Stimulated activated CD4-positive, alpha-beta T cell treated with anti-CD3 and anti-CD28 coated beads, TNF-alpha, amount 100 ng/mL, for 24 hours (primary cell): ENCODE measurements around the gene SPDL1.
"Not testable (repeated sequence)": the region's sequence is repeated elsewhere in the genome, so short reads cannot be mapped to it uniquely, and the experiment has no call there.

Experiments
- DNase-seq, 3 experiments: peaks; one replicate each; pipeline ENCODE4 v3.0.0-alpha.2; 2020; ENCODE audit warnings: low read depth in 3 of 3

The SPDL1 gene

DNA sequence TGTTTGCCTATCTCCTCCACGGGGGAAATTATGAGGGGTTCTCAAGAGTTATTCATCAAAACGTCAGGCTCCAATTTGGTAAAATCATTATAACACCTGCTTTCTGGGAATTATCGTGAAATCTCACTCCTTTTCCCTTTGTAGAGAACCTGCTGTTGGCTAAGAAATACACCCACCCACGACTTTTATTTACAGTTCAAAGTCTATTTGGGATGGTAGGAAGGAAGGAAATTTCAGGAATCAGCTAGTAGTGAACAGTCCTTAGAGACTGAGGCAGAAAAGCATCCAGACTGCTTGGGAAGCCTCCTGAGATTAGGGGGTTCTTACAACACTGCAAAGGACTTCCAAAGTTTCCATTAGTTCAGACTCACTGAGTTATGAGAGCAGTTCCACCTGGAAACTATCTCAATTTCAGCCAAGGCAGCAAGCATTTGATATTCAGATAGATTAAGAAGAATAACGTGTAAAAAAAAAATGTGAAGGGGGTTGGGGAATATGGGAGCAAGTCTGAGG lies 9.4 kb upstream of the SPDL1 start:
- DNase-seq = no peak

DNA sequence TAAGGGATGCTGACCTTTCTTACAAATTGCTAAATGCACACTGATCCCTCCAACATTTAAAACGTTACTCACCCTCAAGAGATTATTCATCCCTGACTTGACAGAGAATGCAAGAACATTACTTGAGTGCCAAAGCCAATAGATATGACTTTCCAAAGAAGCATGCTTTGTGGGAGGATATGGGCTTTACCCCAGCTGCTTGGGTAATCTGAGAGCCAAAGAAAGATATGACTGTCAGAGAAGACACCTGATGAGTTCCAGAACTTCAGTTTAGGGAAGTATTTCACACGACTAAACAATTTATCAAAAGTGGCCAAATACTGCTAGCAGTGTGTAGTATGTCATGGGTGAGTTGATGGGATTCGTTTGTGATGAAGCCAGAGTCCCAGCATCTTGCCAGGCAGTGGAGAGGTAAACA lies 7.4 kb upstream of the SPDL1 start:
- DNase-seq = no peak

DNA sequence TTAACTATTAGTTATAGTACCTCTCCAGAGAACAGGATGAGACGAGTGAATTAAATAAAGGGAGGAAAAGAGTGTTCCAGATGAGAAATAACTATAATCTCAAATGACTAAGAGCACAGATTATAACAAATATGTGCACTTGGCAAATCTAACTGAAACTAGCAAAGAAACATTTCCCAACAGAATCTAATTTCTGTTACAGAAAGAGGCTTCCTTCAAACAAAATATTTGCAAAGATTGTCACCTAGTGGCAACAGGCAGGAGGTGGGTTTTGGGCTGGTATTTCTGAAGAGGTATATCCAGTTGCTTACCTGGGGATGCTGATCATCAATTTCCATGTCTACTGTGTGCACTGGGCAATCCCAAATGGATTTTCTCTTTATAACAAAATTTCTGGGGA lies 5.6 kb upstream of the SPDL1 start:
- DNase-seq = no peak

DNA sequence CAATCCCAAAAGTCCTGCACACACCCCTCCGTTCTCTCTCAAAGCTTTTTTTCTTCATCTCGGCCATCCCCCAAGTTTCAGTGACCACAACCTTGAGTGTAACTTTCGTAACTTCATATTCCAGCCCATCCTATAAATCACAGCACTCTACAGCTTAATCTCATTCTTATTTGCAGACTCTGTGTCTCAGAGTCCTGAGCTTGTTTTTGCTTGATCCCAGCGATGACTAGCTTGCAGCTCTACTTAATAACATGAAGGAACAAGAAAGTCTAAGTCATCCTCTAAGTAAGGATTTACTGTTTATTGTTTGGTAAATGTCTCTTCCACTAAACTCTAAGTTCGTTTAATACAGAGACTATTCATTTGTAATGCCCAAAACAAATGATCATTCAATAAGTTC lies 2.6 kb upstream of the SPDL1 start:
- no peak for DNase-seq

DNA sequence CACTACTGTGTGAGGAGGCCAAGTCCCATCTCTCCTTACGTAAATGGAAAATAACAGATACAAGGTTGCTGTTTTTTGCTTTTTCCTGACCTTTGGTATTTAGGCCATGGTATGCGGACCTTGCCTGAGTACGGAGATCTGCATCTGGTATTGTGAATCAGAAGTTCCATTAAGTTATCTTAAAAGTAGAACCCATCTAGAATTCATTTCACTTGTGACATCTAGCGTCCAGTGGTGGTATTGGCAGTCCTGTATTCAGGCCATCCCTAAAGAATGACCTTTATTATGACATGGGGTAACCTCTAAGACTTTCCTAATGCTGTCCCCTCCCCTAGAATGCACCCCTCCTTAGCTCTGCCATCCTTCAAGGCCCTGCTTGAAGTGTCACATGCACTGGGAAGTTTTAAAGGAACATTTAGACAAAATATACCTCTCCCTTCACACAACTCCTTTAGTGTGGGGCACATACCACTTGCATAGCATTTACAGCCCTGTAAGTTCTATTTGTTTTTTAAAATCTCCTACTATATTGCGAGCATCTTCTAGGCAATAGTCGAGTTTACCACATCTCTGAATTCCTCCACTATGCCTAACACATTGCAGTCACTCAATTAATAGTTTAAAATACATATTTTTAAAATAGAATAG lies 1.9 kb upstream of the SPDL1 start:
- peak; percentile 17 to 58 (median 49) for DNase-seq

DNA sequence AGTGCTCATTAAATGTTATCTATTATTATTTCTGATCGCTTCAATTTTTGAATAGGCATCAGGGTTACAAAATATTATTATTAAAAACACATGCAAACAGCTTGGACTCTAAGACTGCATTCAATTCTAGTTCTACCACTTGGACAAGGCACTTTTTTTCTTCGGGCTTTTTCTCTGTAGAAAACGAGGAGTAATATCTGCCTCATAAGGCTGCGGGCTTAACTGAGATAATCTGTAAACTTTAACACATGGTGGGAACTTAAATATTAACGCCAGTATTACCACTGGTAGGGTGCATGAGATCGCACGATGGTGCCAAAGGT lies 511 bp upstream of the SPDL1 start:
- no peak for DNase-seq

DNA sequence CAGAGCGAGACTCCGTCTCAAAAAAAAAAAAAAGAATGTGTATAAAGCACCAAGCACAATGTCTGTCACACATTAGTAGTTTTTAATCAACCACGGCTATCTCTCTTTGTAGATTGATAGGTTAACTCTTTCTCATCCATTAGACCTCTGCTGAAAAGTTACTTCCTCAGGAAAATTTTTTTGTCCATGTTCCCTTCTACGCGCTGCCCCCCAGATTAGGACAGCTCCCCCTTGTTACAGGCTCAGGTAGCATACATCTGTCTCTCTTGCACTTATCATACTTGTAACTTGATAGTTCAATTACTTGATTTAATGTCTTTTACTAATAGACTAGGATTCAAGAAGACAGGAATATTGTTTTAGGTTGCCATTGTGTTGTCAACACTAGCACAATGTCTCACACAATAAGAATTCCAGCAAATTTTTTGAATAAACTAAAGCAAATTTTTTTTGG lies 1.5 kb downstream of the SPDL1 start:
- DNase-seq = no peak

DNA sequence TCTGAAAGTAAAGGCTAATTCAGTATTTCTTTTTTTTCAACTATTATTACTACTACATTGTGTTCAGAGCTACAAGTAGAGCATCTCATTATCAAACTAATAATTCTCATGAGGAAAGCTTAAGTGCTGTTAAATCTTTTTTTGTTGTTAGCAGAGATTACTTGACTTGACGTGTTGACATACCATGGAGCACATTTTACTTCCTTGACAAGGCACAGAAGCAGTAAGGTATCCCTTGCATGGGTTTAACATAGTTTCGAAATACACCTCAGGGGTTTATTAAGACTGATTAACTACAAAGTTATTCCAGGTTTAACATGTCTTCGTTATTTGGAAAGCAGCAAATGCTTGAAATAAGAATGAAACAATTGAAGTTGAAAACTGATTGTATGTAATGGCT lies 7.0 kb downstream of the SPDL1 start:
- no peak for DNase-seq

DNA sequence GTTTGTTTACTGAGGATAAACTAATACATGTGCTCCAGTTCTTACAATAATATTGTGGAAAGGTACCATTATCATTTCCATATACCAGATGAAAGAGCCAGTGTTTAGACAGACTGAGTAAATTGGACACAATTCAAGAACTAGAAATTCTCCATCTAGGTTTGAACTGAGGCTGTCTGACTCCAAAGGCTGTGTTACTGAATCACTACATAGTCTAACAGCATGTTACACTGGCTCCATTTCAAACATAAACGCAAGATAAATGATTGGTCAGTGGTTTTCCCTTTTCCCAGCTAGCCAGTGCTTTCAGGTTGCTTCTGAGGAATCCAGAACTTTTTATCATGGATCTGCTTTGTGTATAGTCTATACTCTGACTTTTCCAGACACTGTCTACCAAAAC lies 8.1 kb downstream of the SPDL1 start:
- DNase-seq = no peak

DNA sequence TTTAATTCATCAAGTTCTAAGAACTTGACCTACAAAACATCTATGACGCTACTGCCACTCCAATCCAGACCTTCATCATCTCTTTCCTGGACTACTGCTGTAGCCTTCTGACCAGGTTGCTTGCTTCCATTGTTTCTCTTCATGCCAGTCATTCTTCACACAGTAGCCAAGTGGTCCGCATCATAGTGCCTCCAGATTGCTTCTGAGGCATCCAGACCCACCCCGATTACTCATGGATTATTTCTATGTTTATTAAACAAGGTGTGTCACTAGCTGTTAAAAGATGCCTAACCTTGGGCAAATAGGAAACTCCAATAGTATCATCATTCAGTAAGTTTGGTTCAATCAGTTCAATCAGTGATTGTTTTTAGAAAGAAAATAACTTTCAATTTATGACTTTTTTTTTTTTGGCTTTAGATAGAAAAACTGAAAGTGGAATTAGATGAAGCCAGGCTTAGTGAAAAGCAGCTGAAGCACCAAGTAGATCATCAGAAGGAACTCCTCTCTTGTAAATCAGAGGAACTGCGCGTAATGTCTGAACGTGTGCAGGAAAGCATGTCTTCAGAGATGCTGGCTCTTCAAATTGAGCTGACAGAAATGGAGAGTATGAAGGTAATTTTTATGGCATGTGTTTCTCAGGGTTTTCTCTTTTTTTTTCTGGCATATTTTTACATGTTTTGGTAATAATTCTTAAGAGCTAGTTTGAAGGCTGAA lies 9.5 kb downstream of the SPDL1 start:
- DNase-seq = no peak

DNA sequence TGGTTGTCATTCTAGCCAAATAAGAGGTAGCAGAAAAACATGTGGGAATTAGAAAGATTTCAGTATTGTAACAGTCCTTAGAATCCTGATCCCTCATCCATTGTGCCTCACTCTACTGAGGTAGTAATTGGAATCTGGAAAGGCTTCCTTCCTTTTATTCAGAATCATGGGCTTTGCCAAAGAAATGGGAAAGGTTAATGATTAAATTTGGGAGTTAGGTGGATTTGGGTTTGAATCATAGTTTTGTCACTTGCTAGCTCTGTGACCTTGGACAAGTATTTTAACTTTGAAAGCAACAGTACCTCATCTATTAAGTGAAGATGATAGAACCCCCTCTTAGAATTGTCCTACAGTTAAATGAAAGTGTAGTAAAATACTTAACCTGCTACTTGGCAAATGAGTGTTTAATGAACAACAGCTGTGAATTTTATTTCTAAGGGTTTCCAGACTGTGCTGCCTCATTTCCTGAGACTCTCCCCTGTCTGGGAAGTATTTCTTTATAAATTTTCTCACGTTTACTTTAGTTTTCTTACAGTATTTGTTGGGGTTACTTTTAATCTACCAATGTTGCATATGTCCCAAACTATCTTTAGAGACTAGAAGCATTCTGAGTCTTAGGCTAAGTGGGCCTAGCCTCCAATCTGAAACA lies 11.7 kb downstream of the SPDL1 start:
- DNase-seq = no peak

DNA sequence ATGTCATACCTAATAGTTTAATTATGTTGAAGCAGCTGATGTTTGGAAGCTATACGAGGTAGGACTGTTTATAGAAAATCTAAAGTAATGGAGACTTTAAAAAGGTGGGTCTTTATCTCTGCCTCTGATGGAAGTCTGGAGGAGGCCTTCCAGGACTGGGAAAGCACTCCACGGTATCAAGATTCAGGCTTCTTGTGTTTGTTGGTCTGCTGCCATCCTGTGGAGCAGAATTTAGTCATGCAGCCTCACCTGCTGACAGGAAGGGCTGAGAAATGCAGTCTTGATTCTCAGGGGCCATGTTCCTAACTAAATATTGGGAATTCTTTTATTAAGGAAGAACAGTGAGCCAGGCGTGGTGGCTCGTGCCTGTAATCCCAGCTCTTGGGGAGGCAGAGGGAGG lies 15.9 kb downstream of the SPDL1 start:
- no peak for DNase-seq

DNA sequence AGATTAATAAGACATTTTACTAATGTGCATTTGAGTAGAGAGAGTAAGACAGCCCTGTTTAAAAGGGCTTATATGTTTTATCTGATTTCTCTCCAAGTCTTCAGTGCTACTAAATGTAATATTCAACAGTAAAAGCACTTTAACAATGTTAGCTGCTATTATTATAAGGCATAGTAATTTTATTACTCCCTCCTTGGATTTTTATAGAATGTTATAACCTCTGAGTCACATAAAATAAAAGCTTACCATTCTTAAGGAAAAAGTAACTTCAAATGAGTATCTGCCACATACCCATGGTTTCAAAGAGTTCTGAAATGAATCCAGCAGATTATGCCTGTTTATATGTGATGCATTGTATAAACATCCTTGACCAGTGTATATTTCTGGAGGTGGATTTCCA lies 19.0 kb downstream of the SPDL1 start:
- DNase-seq = no peak

DNA sequence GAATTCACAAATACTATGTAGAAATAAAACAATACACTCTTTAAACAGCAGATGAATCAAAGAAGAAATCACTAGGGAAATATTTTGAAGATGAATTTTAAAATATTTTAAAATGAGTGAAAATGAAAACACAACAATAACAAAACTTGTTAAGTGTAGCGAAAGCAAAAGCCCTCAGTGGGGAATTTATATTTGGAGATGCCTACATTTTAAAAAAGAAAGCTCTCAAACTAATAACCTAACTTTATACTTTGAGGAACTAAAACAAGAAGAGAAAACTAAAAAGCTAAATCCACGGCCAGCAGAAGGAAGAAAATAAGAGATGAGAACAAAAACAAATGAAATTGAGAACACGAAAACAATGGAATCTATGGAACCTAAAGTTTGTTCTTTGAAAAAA lies 22.7 kb downstream of the SPDL1 start:
- DNase-seq = no peak

DNA sequence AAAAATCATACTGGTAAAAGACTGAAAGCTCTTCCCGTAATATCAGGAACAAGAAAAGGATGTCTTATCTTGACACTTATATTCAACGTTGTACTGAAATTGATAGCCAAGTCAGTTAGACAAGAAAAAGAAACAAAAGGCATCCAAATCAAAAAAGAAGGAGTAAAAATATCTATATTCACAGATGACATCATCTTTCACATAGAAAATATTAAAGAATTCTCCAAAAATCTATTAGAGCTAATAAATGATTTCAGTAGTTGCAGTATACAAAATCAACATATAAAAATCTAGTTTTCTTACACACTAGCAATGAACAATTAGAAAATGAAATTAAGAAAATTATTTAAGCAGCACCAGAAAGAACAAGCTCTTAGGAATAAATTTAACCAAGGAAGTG lies 24.3 kb downstream of the SPDL1 start:
- DNase-seq = no peak

DNA sequence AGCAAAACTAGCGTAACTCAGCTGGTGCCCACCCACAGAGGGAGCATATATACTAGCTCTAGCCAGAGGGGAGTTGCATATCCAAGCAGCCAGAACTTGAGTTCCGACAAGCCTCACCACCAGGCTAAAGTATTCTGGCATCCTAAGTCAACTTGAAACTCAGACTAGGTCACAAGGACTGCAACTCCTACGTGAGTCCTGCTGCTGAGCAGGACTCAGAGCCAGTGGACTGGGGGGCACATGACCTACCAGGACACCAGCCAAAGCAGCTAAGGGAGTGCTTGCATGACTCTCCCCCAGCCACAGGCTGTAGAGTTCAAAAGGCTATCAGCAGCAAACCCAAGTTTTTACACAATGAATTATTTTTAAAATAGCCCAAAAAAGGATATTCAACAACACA lies 26.1 kb downstream of the SPDL1 start:
- DNase-seq = no peak

DNA sequence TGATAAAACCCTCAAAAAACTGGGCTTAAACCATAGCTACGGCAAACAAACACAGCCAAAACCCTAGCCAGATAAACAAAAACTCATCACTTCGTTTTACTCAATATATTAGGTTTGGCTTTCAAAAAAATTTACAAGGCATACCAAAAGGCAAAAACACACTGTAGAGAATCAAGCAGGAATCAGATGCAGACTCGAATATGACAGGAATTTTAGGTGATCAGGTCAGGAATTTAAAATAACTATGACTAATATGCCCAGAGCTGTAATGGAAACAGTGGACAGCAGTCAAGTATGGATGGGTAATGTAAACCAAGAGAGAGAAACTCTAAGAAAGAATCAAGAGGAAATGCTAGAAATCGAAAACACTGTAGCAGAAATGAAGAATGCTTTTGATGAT lies 27.0 kb downstream of the SPDL1 start:
- no peak for DNase-seq

DNA sequence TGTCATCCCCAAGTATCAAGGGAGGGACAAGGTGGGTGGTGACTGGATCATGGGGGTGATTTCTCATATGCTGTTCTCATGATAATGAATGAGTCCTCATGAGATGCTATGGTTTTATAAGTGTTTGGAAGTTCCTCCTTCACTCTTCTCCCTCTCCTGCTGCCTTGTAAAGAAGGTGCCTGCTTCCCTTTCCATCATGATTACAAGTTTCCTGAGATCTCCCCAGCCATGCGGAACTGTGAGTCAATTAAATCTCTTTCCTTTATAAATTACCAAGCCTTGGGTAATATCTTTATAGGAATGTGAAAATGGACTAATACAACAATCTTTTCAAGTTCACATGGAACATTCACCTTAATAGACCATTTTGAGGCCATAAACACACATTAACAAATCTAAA lies 32.0 kb downstream of the SPDL1 start:
- no peak for DNase-seq

DNA sequence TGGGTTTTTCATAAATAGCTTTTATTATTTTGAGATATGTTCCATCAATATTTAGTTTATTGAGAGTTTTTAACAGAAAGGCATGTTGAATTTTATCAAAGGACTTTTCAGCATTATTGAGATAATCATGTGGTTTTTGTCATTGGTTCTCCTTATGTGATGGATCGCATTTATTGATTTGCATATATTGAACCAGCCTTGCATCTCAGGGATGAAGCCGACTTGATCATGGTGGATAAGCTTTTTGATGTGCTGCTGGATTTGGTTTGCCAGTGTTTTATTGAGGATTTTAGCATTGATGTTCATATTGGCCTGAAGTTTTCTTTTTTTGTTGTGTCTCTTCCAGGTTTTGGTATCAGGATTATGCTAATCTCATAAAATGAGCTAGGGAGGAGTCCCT lies 40.7 kb downstream of the SPDL1 start:
- DNase-seq = not testable (repeated sequence)

DNA sequence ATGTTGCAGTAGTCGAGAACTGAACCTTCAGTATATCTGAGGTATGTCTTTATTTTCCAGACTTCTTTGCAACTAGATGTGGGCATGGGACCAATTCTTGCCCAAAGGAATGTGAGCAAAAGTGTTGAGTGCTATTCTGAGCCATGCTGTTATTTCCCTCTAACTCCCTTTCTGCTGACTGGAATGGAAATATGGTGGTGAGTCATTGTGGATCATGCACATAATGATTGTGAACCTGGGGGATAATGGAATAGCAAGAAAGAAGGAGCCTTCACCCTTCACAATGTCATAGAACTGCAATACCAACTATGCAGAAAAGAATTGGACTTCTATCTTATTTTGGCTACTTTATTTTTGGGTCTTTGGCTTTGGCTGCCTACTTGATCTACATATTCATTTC lies 43.2 kb downstream of the SPDL1 start:
- DNase-seq = no peak

DNA sequence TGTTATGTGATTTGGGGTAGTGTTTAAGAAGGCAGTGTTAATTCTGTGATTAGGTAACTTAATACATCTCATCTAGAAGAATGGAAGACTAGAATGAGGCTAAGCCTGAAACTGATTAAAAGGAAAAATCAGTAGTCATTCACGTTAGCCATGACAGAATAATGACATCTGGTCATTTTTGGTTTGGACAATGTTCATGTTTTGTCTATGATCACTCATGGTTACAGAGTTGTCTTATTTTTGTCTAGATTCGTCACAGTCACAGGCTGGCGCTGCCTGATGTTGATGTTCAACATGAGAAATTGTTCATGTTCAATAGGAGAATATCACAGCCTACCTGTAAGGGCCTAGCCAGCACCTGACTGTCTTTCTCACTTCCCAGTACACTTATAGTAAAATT lies 44.0 kb downstream of the SPDL1 start:
- DNase-seq = no peak

DNA sequence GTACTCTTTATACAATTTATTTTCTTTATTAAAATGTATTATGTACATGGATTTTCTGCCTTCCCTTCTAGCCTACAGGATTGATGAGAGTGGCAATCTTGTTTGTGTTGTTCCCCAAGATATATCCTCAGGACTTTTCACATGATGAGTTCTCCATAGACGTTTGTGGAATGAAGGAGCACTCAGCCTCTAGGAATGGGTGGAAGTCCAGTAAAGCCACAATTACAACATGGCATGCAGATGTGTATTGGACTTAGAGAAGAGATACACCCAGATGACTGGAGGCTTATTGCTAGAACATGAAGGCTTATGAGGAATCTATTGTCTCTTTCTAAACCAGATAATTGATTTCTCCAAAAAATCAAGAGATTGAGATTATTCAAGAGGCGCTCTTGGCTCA lies 45.3 kb downstream of the SPDL1 start:
- DNase-seq = no peak

DNA sequence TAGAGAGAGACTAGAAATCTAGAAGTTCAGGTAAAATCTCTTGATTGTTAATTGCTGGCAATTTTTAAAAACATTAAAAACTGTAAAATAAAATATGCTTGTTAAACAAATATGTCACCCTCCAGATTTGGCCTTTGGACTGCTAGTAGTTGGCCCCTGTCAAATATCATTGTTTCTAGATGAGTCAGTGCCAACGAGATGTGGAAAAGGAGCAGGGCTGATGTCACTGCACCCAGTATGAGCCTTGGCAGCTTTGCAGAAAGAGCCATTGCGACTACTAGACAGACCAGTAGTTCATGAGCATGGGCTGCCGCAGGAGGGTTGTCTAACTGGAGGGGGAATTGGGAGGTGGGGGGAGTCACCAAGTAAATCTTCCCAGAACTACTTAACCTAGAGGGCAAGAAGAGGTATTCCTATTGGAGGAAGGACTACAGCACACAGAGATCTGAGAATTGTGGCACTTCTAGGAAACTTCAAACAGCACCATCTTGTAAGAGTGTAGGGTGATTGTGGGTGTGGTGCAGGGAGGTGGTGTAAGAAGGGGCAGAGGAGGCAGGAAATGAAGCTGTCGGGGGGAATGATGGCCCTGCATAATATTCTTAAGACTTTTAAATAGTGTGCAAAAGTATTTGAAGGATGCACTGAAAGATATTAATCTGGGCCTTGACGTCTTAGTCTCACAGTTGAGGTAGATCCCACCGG lies 46.4 kb downstream of the SPDL1 start:
- DNase-seq = no peak
